AG09319 (cell line): Measurements from ENCODE around the gene MFAP5.

Experiments used
- DNase-seq: peaks from one replicate; pipeline ENCODE4 v3.0.0-alpha.2; 2010; ENCODE audit warnings: low read depth; ENCODE audit errors: extremely low read depth
- TF ChIP-seq, protein P1 (sequence below): IDR thresholded peaks from 2 replicates; pipeline ENCODE4 v1.5.1; 2011; ENCODE audit warnings: low read depth, mild to moderate bottlenecking, inconsistent platforms, low read length, moderate library complexity

Gene MFAP5

GRCh38 chr12:8687846-8688601 is 25.4 kb upstream of the MFAP5 start:
- TF ChIP-seq, protein P1, sequence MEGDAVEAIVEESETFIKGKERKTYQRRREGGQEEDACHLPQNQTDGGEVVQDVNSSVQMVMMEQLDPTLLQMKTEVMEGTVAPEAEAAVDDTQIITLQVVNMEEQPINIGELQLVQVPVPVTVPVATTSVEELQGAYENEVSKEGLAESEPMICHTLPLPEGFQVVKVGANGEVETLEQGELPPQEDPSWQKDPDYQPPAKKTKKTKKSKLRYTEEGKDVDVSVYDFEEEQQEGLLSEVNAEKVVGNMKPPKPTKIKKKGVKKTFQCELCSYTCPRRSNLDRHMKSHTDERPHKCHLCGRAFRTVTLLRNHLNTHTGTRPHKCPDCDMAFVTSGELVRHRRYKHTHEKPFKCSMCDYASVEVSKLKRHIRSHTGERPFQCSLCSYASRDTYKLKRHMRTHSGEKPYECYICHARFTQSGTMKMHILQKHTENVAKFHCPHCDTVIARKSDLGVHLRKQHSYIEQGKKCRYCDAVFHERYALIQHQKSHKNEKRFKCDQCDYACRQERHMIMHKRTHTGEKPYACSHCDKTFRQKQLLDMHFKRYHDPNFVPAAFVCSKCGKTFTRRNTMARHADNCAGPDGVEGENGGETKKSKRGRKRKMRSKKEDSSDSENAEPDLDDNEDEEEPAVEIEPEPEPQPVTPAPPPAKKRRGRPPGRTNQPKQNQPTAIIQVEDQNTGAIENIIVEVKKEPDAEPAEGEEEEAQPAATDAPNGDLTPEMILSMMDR, result no peak
- peak; percentile 54 for DNase-seq

DNA sequence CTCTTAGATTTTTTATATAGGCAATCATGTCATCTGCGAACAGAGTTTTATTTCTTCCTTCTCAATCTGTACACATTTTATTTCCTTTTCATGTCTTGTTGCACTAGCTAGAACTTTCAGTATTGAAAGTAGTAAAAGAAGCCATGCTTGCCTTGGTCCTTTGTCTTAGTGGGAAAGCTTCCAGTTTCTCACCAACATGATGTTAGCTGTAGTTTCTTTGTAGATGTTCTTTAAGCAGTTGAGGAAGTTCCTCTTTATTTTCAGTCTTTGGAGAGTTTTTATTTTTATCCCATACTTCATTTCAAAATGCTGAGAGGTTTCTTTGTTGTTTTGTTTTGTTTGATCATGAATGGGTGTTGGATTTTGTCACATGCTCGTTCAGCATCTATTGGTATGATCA is 22.4 kb upstream of the MFAP5 start:
- no peak for DNase-seq

GRCh38 chr12:8681129-8681884 is 18.7 kb upstream of the MFAP5 start:
- TF ChIP-seq, protein P1, result no peak
- DNase-seq, result no peak

More for the DNA sequence above, 22.4 kb upstream of the MFAP5 start:
- TF ChIP-seq, protein P1, result no peak

DNA sequence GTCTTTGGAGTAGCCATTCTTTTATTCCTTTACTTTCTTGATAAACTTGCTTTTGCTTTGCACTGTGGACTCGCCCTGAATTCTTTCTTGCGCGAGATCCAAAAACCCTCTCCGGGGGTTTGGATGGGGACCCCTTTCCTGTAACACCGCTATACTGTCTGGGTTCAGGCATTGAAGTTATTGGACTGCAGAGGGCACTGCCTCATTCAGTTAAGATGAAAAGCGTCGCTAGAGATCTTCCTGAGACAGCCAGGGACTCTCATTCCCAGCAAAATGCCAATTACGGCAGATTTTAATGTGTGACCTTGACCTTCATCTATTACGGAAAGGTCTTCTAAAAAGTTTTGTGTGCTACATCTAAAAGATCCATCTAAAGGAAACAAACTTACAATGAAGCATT is 17.9 kb upstream of the MFAP5 start:
- TF ChIP-seq, protein P1, result peak; percentile 7
- DNase-seq, result no peak

DNA sequence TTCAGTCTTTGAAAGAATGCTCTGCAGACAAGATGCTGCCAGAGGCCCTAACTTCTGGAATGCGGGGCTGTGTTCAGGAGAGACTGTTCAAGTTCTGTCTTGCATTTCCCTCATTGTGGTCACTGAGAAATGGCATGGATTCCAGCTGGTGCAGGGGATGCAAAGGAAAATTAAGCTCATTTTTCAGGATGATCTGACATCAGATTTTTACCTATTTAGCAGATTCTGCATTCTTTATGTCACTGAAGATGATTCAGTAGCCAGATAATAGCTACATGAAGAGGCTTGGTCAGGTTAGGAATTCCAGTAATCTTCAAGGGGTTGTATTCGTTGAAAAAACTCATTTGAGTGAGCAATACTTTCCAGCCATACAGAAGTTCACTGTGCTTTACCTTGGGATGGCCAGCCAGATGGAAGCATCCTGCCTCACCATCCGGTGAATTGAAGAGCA is 16.1 kb upstream of the MFAP5 start:
- DNase-seq, result no peak
- TF ChIP-seq, protein P1, result no peak

DNA sequence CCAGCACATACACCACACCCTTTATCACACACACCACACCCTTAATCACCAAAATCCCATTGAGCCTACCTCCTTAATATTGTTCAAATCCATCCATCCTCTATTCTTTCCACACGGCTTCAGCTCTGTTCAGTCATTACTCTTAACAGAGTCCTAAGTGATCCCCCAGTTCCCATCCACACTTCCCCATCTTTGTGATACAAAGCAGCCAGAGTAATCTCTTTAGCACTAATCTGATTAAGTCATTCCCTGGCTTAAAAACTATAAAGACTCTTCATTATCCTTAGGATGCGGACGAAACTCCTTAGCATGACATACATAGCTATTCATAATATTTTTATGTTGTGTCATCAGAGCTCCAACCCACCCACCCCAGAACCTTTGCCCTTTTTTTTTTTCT is 14.7 kb upstream of the MFAP5 start:
- no peak for DNase-seq
- TF ChIP-seq, protein P1, result no peak

DNA sequence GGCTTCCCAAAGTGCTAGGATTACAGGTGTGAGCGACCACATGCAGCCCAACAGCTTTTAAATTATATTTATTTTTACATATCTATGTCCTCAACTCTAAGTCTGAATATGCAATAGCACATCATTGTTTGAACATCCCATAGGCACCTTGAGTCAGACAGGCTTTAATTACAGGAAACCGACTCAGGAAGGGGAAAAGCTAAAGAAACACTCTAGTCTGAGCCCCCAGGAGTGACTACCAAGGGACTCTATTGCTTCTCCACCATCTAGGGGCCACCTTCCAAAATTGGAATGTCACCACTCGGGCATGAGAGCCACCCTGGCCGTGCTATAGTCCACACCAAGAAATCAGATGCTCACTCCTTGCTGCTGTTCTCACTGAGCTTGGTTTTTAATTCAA is 14.0 kb upstream of the MFAP5 start:
- TF ChIP-seq, protein P1, result no peak
- no peak for DNase-seq
